H1 (cell line): ENCODE measurements around the gene PRR35. TPM values are rescaled to one million over a fixed set of nuclear protein-coding genes. Genes with fewer than 3 reads are reported as not detected.

Experiments
- ZNF274 ChIP-seq: IDR thresholded peaks from 2 replicates; pipeline ENCODE4 v1.7.0; 2012; ENCODE audit warnings: low read length, borderline replicate concordance; ENCODE audit errors: extremely low read depth
- polyA plus RNA-seq, 7 experiments: library from polyadenylated mRNA; depleted of rRNA in 3 of 7; stranded (reverse) in 5 of 7; unstranded in 2 of 7; fragments of >200 nt in 5 of 7; fragments of 200-250 nt in 2 of 7; gene quantifications; 1 replicate in 5 of 7; 2 replicates in 1 of 7; 4 replicates in 1 of 7; pipeline versions ENCODE4 v1.2.1 to v1.2.3, GENCODE V29; 2011 to 2013; ENCODE audit warnings: missing spikeins in 2 of 7, mixed read lengths in 2 of 7
- total RNA-seq: library from RNA; stranded (reverse); fragmentation: NEBNext Ultra II Directional; extraction: Animal tissue kit (Norgen Biotek cat#: 25700); gene quantifications from 2 replicates; pipeline ENCODE4 v1.2.1, GENCODE V29; 2021
- TF ChIP-seq, protein P1 (sequence below): IDR thresholded peaks from 2 replicates; pipeline ENCODE4 v1.6.1; 2011; ENCODE audit warnings: low read length, improper control_type of control experiment

The PRR35 gene
- total and polyA plus RNA-seq, 2 of the 8 experiments (the other 6 are each of a cell fraction or from before 2014, with no cell fraction given), result 0.38 to 0.50 TPM

DNA sequence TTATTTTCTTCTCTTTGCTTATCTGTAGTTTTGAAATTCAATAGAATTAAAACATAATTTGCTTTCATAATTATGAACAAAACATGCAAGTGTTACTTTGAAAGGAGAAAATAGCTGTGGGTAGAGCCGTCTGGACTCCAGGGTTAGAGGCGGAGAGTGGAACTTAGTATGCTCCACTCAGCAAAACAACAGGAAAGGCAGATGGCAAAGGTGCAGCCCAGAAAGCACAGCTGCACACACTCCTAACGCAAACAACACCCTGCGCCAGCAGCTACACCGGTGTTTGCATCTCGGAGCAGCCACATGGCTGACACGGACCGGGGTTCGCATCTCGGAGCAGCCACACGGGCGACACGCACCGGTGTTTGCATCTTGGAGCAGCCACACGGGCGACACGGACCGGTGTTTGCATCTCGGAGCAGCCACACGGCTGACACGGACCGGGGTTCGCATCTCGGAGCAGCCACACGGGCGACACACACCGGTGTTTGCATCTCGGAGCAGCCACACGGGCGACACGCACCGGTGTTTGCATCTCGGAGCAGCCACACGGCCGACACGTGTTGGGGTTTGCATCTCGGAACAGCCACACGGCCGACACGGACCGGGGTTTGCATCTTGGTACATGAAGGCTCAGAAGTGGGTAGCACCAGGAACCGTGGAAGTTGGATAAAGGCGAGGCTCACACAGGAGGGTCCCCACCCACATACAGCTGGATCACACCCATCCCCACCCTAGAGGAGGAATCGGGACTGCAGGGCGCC, 44.8 kb upstream of the PRR35 start (continued):
- TF ChIP-seq, protein P1, sequence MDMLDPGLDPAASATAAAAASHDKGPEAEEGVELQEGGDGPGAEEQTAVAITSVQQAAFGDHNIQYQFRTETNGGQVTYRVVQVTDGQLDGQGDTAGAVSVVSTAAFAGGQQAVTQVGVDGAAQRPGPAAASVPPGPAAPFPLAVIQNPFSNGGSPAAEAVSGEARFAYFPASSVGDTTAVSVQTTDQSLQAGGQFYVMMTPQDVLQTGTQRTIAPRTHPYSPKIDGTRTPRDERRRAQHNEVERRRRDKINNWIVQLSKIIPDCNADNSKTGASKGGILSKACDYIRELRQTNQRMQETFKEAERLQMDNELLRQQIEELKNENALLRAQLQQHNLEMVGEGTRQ, result no peak
- TF ChIP-seq ZNF274, result no peak
